Body of pancreas (tissue), 4 donors: ENCODE data around the gene GRIK2. TPM values are rescaled to one million over a fixed set of nuclear protein-coding genes. Genes with fewer than 3 reads are reported as not detected.

Experiments used
- ATAC-seq: fragments of 150-250 bp; one replicate; pipeline ENCODE4 v1.9.1; 2016
- DNase-seq, 4 donors: peaks; one replicate each; pipeline ENCODE4 v3.0.0-alpha.2; 2019
- H3K27ac ChIP-seq, 4 donors: fragments of 200-600 bp; sonication (generic); 1 replicate in 3 of 4; 2 replicates in 1 of 4; pipeline versions ENCODE4 v1.5.1 to v1.6.1; 2016 to 2019; ENCODE audit warnings: mild to moderate bottlenecking in 1 of 4, mixed read lengths in 1 of 4, moderate library complexity in 1 of 4
- H3K27me3 ChIP-seq, 2 donors: fragments of 200-600 bp; sonication (generic); one replicate each; pipeline ENCODE4 v1.6.0; 2016; ENCODE audit warnings: mild to moderate bottlenecking in 1 of 2
- H3K36me3 ChIP-seq, 2 donors: fragments of 200-600 bp; sonication (generic); replicated peaks in 1 of 2; 2 replicates each; pipeline ENCODE4 v1.5.1; 2016; ENCODE audit warnings: low read depth in 2 of 2; ENCODE audit not compliant: insufficient read depth in 1 of 2
- H3K4me1 ChIP-seq: fragments of 200-600 bp; sonication (generic); one replicate; pipeline ENCODE4 v1.6.0; 2016
- H3K4me3 ChIP-seq, 2 donors: fragments of 200-600 bp; sonication (generic); 1 replicate in 1 of 2; 2 replicates in 1 of 2; pipeline ENCODE4 v1.5.1; 2016 to 2019
- H3K9me3 ChIP-seq, 3 donors: fragments of 200-600 bp; sonication (generic); 1 replicate in 2 of 3; 2 replicates in 1 of 3; pipeline ENCODE4 v1.5.1; 2016
- POLR2A ChIP-seq, 3 donors: fragments of 450-650 bp; IDR thresholded peaks; one replicate each; pipeline ENCODE4 v1.6.1; 2016; ENCODE audit warnings: antibody characterized with exemption in 3 of 3, mild to moderate bottlenecking in 2 of 3
- WGBS, 2 donors: methylation state at CpG; one replicate each; pipeline ENCODE4 v1.1.5; 2017; 5-methylcytosine and 5-hydroxymethylcytosine counted together
- intact Hi-C: fragments of 100-400 bp; cut with DNase I; formaldehyde crosslinking; loops from one replicate; pipeline ENCODE4 v1.15.1; 2023
- total RNA-seq, 2 donors: library from RNA; depleted of rRNA; stranded (reverse); fragments of >200 nt; gene quantifications; one replicate each; pipeline ENCODE4 v1.1.0, GENCODE V29; 2016
- TF ChIP-seq, protein P1 (sequence below), 7 experiments: fragments of 450-650 bp in 4 of 7; fragments of 200-600 bp in 3 of 7; sonication (generic) in 3 of 7; IDR thresholded peaks; one replicate each; pipeline ENCODE4 v1.5.1; 2016 to 2019; ENCODE audit warnings: antibody characterized with exemption in 7 of 7

Gene GRIK2
- total RNA-seq, 2 donors from 2014 or later = 0.52 to 7.9 TPM

- Histone ChIP-seq H3K36me3 (no peaks in the 10 kb centered on the region), H3K27ac (no peak overlapping the region), H3K4me1 (no peaks in the 10 kb centered on the region), H3K4me3 (no peak overlapping the region), H3K9me3 (no peaks in the 10 kb centered on the region), H3K27me3 (no peaks in the 10 kb centered on the region)
- intact Hi-C loops = no loop called here
- DNase-seq = no peak
- TF ChIP-seq, protein P1, sequence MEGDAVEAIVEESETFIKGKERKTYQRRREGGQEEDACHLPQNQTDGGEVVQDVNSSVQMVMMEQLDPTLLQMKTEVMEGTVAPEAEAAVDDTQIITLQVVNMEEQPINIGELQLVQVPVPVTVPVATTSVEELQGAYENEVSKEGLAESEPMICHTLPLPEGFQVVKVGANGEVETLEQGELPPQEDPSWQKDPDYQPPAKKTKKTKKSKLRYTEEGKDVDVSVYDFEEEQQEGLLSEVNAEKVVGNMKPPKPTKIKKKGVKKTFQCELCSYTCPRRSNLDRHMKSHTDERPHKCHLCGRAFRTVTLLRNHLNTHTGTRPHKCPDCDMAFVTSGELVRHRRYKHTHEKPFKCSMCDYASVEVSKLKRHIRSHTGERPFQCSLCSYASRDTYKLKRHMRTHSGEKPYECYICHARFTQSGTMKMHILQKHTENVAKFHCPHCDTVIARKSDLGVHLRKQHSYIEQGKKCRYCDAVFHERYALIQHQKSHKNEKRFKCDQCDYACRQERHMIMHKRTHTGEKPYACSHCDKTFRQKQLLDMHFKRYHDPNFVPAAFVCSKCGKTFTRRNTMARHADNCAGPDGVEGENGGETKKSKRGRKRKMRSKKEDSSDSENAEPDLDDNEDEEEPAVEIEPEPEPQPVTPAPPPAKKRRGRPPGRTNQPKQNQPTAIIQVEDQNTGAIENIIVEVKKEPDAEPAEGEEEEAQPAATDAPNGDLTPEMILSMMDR (IDR thresholded peaks at IDR 0.05) = no peak
- TF ChIP-seq POLR2A (IDR thresholded peaks at IDR 0.05) = no peak
- ATAC-seq = no peak
- 73 to 78% methylated on average over 3 of the region's 3 CpGs for WGBS, 2 donors
These were observed 423.2 kb downstream of the GRIK2 start for GRCh38 chr6:101816716-101817115.

DNA sequence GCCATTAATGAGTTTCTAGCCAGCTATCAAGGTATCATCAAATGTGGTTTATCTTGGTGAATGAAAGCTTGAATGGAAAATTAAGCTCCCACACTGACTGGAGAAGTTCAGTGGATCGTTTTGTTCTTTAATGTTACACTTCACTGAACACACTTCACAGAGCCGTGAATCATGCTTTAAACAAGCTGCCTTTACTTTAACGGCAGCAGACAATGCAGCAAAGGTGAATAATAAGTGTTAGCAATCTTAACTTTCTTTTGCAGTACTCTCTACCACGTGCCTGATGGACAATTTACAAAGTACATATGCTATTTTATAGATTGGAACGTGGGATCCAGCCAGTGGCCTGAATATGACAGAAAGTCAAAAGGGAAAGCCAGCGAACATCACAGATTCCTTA, 424.5 kb downstream of the GRIK2 start:
- intact Hi-C loops = no loop called here
- DNase-seq (no peak), ATAC-seq (no peak)
- Histone ChIP-seq H3K27me3 (no peaks in the 10 kb centered on the region), H3K4me1 (no peaks in the 10 kb centered on the region), H3K4me3 (no peak overlapping the region), H3K9me3 (no peaks in the 10 kb centered on the region), H3K27ac (no peak overlapping the region), H3K36me3 (no peaks in the 10 kb centered on the region)
- 57 to 63% methylated on average over 6 of the region's 6 CpGs for WGBS, 2 donors
- TF ChIP-seq, protein P1 (IDR thresholded peaks at IDR 0.05) = no peak
- TF ChIP-seq POLR2A (IDR thresholded peaks at IDR 0.05) = no peak

- intact Hi-C loops = no loop called here
- WGBS, 2 donors = 59 to 64% methylated on average over 5 of the region's 5 CpGs
- no peak for DNase-seq
These were observed 431.2 kb downstream of the GRIK2 start for GRCh38 chr6:101824551-101825345.

DNA sequence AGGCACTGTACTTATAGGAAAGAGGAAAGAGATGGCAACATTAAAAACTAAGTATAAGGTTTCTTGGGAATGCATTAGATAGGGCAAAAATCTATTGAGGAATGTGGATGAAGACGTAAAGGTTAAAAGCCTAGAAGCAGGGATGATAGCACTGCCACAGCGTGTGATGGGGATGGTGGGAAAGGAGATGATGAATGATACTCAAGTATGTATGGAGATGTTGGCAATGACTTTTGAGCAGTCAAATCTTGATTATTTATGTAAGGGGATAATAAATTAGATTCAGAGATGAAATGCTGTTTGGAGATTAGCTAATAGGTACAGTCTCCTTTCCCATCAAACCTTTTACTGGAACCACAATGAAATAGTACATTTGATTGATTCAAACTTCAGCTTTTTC, 432.8 kb downstream of the GRIK2 start:
- intact Hi-C loops = no loop called here
- Histone ChIP-seq H3K27me3 (no peaks in the 10 kb centered on the region), H3K4me3 (no peak overlapping the region), H3K27ac (no peak overlapping the region), H3K36me3 (no peaks in the 10 kb centered on the region), H3K9me3 (no peaks in the 10 kb centered on the region), H3K4me1 (no peaks in the 10 kb centered on the region)
- no peak for DNase-seq
- 73 to 86% methylated on average over 2 of the region's 2 CpGs for WGBS, 2 donors
- no peak for ATAC-seq
- no peak for TF ChIP-seq POLR2A (IDR thresholded peaks at IDR 0.05)
- TF ChIP-seq, protein P1 (IDR thresholded peaks at IDR 0.05) = no peak

More at GRCh38 chr6:101824551-101825345, 431.2 kb downstream of the GRIK2 start:
- no peak overlapping the region for H3K4me3 ChIP-seq
- ATAC-seq = no peak
- H3K4me1 ChIP-seq = no peaks in the 10 kb centered on the region
- no peak overlapping the region for H3K27ac ChIP-seq
- no peaks in the 10 kb centered on the region for H3K27me3 ChIP-seq
- TF ChIP-seq POLR2A (IDR thresholded peaks at IDR 0.05) = no peak
- TF ChIP-seq, protein P1 (IDR thresholded peaks at IDR 0.05) = no peak
- no peaks in the 10 kb centered on the region for H3K9me3 ChIP-seq
- no peaks in the 10 kb centered on the region for H3K36me3 ChIP-seq

DNA sequence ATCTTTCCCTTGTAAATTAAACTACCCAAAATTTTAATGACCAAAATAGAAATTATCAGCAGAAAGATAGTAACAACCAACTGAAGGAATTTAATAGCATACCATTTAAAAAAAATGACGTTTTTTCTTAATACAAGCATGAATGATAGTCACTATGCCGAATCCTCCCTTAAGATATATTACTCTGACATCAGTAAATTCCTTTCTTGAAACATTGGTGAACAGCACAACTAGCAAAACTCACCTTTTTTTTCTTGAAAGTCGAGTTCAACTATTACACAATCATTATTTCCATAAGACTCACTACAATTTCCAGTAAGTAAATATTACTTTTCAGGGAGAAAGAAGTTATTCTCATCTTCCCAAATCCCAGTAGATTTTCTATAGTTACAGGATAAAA, 433.2 kb downstream of the GRIK2 start:
- DNase-seq (no peak), ATAC-seq (no peak)
- Histone ChIP-seq H3K4me3 (no peak overlapping the region), H3K36me3 (no peaks in the 10 kb centered on the region), H3K27me3 (no peaks in the 10 kb centered on the region), H3K27ac (no peak overlapping the region), H3K4me1 (no peaks in the 10 kb centered on the region), H3K9me3 (no peaks in the 10 kb centered on the region)
- TF ChIP-seq POLR2A (IDR thresholded peaks at IDR 0.05) = no peak
- intact Hi-C loops = no loop called here
- 47 to 52% methylated on average over 3 of the region's 3 CpGs for WGBS, 2 donors
